ENCODE measurements around the gene C16orf78.

Gene C16orf78

DNA sequence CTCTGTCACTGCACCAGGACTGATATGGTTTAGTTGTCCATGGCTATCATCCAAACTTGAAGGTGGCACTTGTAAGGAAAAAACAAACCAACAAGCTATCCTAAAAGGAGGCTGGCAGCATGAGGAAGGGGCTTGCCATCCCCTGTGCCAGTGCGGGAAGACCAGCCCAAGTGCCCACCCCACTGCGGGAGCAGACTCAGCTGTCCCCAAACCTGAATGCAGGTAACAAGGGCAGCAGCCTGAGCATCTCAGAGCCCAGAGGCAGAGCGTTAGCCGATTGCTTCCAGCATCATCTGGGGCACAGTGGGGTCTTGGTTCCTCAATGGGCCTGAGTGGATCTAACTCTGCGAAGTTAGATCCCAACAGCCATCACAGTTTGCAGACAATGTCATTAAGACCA is 29.2 kb upstream of the C16orf78 start:
- no peak for DNase-seq
- Histone ChIP-seq H3K27ac (no peak overlapping the region), H3K36me3 (replicated peaks) (no peaks in the 10 kb centered on the region), H3K4me3 (ENCODE audit: low read depth, low read length) (no peak overlapping the region), H3K27me3 (replicated peaks) (no peaks in the 10 kb centered on the region)
- TF ChIP-seq, protein P1, sequence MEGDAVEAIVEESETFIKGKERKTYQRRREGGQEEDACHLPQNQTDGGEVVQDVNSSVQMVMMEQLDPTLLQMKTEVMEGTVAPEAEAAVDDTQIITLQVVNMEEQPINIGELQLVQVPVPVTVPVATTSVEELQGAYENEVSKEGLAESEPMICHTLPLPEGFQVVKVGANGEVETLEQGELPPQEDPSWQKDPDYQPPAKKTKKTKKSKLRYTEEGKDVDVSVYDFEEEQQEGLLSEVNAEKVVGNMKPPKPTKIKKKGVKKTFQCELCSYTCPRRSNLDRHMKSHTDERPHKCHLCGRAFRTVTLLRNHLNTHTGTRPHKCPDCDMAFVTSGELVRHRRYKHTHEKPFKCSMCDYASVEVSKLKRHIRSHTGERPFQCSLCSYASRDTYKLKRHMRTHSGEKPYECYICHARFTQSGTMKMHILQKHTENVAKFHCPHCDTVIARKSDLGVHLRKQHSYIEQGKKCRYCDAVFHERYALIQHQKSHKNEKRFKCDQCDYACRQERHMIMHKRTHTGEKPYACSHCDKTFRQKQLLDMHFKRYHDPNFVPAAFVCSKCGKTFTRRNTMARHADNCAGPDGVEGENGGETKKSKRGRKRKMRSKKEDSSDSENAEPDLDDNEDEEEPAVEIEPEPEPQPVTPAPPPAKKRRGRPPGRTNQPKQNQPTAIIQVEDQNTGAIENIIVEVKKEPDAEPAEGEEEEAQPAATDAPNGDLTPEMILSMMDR (IDR thresholded peaks at IDR 0.05; ENCODE audit: low read depth, low read length, missing control alignments), result no peak
- in situ Hi-C loops (cut with HindIII; ENCODE audit: low pct_ligation_motif_present, low sequenced_read_pairs), result no loop called here

DNA sequence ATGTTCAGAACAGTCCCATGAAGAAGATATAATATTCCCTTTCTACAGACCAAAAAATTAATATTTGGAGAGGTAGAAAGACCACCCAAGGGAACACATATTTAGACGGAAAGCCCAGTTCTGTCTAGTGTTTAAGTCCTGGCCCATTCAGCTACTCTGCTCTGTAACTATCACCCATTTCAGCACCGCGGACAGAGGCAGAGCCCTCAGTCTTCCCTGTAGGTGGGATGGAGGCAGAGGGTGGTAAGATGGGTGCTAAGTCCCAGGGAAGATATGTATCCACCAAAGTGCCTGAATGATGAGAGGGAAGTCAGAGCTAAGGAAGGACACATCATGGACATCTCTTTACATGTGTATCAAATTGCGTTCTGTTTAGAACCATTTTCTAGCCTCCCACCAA is 27.8 kb upstream of the C16orf78 start:
- Histone ChIP-seq H3K4me3 (ENCODE audit: low read depth, low read length) (no peak overlapping the region), H3K27me3 (replicated peaks) (no peaks in the 10 kb centered on the region), H3K27ac (no peak overlapping the region), H3K36me3 (replicated peaks) (no peaks in the 10 kb centered on the region)
- in situ Hi-C loops (cut with HindIII; ENCODE audit: low pct_ligation_motif_present, low sequenced_read_pairs), result no loop called here
- TF ChIP-seq, protein P1 (IDR thresholded peaks at IDR 0.05; ENCODE audit: low read depth, low read length, missing control alignments), result no peak
- DNase-seq, result no peak

DNA sequence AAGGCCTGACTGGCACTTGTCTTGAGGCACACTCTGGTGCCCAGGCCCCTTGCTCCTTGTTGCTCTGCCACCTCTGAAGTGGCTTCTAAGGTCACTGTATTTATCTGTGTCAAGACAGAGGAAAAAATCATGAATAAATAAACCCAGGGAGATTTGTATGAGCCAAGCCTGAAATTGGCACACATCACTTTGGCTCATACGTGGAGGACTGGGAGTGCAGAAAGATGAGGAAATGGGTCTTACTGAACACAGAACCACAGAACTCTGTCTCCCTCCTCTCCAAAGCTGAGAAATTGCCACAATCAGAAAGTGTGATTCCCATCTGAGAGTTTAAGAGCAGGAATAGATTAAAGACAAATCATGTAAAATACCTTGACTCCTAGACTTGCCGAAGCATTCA is 27.1 kb upstream of the C16orf78 start:
- Histone ChIP-seq H3K27ac (no peak overlapping the region), H3K4me3 (ENCODE audit: low read depth, low read length) (no peak overlapping the region), H3K27me3 (replicated peaks) (no peaks in the 10 kb centered on the region), H3K36me3 (replicated peaks) (no peaks in the 10 kb centered on the region)
- TF ChIP-seq, protein P1 (IDR thresholded peaks at IDR 0.05; ENCODE audit: low read depth, low read length, missing control alignments), result no peak
- in situ Hi-C loops (cut with HindIII; ENCODE audit: low pct_ligation_motif_present, low sequenced_read_pairs), result no loop called here
- no peak for DNase-seq

DNA sequence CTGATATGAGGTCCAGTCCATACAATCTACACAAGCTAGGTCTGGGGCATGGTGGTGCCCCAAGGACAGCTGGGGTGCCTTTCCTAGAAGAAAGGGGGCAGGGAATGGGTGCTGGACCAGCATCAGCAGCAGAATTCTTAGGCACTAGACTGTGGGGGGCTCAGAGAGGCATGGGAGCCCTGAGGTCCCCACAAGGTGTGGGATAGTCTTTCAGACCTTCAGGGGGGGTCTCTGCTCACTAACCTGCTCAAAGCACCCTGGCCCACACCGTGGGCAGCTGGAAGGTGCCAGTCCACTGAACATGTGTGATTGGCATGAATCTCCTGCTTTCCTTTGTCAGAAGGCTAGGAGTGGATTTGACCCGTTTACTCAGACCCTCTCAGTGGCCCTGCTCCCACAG is 26.1 kb upstream of the C16orf78 start:
- in situ Hi-C loops (cut with HindIII; ENCODE audit: low pct_ligation_motif_present, low sequenced_read_pairs), result no loop called here
- no peak for DNase-seq
- no peaks in the 10 kb centered on the region for H3K36me3 ChIP-seq (replicated peaks)
- H3K27ac ChIP-seq, result no peak overlapping the region
- no peaks in the 10 kb centered on the region for H3K27me3 ChIP-seq (replicated peaks)
- TF ChIP-seq, protein P1 (IDR thresholded peaks at IDR 0.05; ENCODE audit: low read depth, low read length, missing control alignments), result no peak
- H3K4me3 ChIP-seq (ENCODE audit: low read depth, low read length), result no peak overlapping the region

DNA sequence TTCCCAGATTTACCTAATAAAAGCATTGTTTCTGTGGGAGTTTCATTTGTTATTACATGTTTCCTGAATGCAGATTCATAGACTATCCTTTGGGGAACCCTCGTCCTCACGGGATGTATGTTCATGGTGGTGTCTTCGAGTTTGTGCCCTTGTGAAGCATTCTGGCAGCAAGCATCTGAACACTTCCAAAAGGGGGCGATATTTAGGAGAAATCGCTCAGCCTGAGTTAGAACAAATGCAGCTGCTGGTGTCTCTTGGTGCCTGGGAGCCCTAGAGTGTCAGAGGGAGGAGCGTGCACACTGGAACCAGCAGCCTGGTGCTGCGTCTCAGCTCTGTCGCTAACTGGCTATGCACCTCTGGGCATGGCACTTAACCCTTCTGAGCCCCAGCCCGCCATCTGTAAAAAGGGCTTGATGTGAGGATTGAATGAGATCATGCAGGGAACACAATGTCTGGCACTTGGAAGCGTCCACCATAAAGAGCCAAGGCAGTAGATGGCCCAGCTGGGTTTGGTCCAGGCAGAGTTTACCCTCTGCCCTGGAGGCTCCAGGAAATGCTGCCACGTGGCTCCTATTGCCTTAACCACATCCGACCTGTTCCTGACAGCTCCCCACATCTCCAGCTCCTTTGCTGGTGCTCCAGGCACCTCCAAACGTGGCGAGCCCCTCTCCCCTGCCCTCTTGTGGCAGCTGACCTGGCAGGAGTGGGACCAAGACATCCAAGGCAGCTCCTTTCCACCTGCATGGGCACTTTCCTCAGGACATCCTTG is 25.0 kb upstream of the C16orf78 start:
- no peak overlapping the region for H3K4me3 ChIP-seq (ENCODE audit: low read depth, low read length)
- TF ChIP-seq, protein P1 (IDR thresholded peaks at IDR 0.05; ENCODE audit: low read depth, low read length, missing control alignments), result no peak
- in situ Hi-C loops (cut with HindIII; ENCODE audit: low pct_ligation_motif_present, low sequenced_read_pairs), result no loop called here

More for the DNA sequence above, 25.0 kb upstream of the C16orf78 start:
- H3K27me3 ChIP-seq (replicated peaks), result no peaks in the 10 kb centered on the region
- H3K27ac ChIP-seq, result no peak overlapping the region
- DNase-seq, result no peak
- no peaks in the 10 kb centered on the region for H3K36me3 ChIP-seq (replicated peaks)

All from brain microvascular endothelial cell (primary cell).